Bronchial epithelial cell (primary cell): ENCODE results near the gene ST8SIA4. TPM values are rescaled to one million over a fixed set of nuclear protein-coding genes. Genes with fewer than 3 reads are reported as not detected.

ENCODE experiments used
- DNase-seq: peaks from one replicate; pipeline ENCODE4 v3.0.0-alpha.2; 2010; ENCODE audit warnings: low read depth
- FAIRE-seq: peaks from 2 replicates; lab custom pipeline; 2011; peaks lifted over from hg19 to GRCh38; lab: Jason Lieb, UNC
- H3K27me3 ChIP-seq: 2 replicates; pipeline ENCODE4 v1.5.1; 2011; ENCODE audit warnings: low read length; ENCODE audit not compliant: control insufficient read depth, insufficient read depth
- H3K36me3 ChIP-seq: 2 replicates; pipeline ENCODE4 v1.5.1; 2011; ENCODE audit warnings: low read length; ENCODE audit not compliant: control insufficient read depth, insufficient read depth
- H3K4me3 ChIP-seq: 2 replicates; pipeline ENCODE4 v1.5.1; 2011; ENCODE audit warnings: mild to moderate bottlenecking, low read depth, low read length, control low read depth
- total RNA-seq: library from RNA; depleted of rRNA; stranded (reverse); fragments of >200 nt; gene quantifications from 2 replicates; pipeline ENCODE4 v1.2.1, GENCODE V29; 2014
- TF ChIP-seq, protein P1 (sequence below): IDR thresholded peaks from 2 replicates; pipeline ENCODE4 v1.5.1; 2011; ENCODE audit warnings: mild to moderate bottlenecking, moderate library complexity, low read length, control low read depth, inconsistent platforms; ENCODE audit not compliant: insufficient read depth, severe bottlenecking

ST8SIA4 gene
- total RNA-seq, 1 donor from 2014 or later = under 0.01 TPM

DNA sequence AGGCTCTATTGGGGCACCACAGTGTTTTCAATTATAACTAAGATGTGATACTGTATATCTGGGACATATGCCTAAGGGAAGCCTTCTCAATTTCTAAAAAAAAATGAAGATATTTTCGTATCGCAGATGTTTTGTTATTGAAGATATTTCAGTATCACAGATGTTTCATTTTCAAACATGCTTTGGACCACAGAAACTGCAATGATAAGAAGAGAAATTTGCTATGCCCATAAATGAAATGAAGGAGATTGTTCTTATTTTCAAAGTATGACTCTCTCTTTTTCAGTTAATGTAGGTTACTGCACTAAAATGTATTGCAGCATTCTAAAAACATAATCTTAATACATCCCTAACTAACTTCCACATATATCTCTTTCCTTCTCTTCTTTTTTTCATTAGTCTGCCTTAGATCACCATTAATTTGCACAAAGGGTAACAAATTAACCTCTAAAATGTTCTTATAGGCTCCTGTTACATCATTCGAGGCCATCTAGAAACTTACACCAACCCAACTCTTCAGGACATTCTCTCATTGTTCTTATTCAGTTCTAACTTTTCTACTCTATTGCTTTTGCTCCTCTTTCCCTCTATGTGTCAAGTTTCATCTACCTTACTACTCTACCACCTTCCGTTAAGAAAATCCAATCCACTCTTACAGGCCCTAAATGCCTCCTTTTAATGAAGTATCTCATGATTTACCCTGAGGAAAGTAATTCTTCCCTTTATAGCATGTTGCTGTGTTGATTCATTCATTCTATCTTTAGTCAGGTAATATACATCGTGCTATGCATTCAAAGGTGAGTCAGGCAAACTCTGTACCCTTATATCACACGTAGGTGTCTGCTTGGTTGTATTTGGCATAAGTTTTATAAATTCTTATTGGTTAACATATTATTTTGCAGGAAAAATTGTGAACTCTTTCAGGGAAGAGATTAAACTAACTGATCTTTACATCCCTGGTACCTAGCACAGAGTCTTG, 70.5 kb downstream of the ST8SIA4 start:
- FAIRE-seq (no peak), DNase-seq (peak; percentile 8)
- H3K4me3 ChIP-seq = no peak overlapping the region
- TF ChIP-seq, protein P1, sequence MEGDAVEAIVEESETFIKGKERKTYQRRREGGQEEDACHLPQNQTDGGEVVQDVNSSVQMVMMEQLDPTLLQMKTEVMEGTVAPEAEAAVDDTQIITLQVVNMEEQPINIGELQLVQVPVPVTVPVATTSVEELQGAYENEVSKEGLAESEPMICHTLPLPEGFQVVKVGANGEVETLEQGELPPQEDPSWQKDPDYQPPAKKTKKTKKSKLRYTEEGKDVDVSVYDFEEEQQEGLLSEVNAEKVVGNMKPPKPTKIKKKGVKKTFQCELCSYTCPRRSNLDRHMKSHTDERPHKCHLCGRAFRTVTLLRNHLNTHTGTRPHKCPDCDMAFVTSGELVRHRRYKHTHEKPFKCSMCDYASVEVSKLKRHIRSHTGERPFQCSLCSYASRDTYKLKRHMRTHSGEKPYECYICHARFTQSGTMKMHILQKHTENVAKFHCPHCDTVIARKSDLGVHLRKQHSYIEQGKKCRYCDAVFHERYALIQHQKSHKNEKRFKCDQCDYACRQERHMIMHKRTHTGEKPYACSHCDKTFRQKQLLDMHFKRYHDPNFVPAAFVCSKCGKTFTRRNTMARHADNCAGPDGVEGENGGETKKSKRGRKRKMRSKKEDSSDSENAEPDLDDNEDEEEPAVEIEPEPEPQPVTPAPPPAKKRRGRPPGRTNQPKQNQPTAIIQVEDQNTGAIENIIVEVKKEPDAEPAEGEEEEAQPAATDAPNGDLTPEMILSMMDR = no peak
- no peaks in the 10 kb centered on the region for H3K27me3 ChIP-seq
- no peaks in the 10 kb centered on the region for H3K36me3 ChIP-seq

DNA sequence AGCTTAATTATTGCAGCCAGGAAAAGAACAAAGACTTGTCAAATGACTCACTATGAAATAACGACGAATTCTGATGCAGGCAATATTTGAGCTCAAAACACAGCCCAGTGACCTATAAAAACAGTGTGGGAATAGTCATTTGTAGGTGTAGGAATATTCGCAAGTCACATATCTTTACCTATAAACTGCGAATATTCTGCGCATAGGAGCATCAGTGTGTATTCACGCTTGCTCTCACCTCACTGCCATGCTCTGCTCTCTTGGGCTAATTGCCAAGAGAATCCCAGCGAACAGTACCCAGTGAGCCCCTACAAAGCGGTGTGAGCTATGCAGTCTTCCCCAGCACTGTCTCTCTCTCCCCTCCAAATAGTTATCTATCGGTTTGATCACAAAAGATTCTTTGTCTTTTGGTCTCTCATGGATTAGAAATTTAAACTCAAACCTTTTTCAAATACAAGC, 74.2 kb downstream of the ST8SIA4 start:
- DNase-seq = no peak
- no peak overlapping the region for H3K4me3 ChIP-seq
- no peak for FAIRE-seq

DNA sequence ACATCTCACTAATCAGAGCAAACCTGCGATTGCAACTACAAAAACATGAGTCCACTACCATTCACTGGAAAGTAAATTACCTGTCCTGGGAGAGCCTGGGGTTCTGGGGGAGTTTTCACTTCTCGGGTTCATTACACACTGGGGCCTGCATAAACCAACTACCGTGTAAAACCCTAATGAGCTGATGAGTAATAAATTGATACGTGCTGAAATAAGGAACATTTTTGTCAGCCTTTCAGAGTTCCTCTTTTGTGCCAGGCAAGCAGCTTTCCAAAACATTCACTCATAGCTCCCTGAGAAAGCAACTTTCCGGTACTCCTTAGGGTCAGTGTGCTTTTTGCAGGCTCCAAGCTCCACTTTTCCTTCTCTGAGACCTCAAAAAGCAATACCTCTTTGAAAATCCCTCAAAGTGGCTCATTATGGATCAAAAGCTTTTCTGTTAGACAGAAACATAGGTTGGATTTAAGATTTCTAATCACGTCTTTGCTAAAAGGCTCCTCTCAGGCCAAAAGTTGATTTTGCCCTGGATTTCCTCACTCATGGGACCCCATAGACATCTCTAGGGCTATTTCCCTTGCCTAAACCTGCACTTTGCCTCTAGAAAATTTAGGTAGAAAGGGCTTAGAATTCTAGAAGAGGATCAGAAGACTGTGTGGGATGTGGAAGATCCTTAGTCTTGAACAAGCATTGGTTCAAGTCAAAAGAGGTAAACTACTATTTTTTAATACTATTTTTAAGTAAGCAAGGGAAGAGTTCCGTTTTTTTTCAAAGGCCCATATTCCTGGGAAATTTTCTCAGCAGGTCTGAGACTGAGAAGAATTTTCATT, 74.8 kb downstream of the ST8SIA4 start:
- H3K36me3 ChIP-seq = no peaks in the 10 kb centered on the region
- FAIRE-seq (no peak), DNase-seq (no peak)
- H3K27me3 ChIP-seq = no peaks in the 10 kb centered on the region
- no peak overlapping the region for H3K4me3 ChIP-seq
- TF ChIP-seq, protein P1 = no peak

More for the DNA sequence above, 74.2 kb downstream of the ST8SIA4 start:
- TF ChIP-seq, protein P1 = no peak
- no peaks in the 10 kb centered on the region for H3K27me3 ChIP-seq
- H3K36me3 ChIP-seq = no peaks in the 10 kb centered on the region

DNA sequence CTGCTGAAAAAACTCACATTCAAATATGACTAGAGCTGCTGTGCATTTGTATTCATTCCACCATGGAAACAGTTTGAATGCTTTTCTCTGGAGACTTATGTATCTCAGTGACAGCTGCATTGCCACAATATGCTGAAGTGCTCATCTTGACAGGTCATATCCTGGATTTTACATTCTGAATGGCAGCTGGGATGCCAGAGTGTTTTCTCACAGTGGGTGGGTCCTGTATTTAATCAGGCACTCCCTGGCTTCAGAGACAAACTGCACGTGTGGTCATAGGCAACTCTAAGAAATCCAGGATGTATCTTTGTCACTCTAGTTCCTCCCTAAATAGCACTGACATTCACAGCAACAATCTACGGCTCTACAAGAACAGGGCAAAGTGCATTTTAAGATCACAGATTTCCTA, 75.6 kb downstream of the ST8SIA4 start:
- H3K4me3 ChIP-seq = no peak overlapping the region
- FAIRE-seq = no peak
- peak; percentile 59 for DNase-seq

DNA sequence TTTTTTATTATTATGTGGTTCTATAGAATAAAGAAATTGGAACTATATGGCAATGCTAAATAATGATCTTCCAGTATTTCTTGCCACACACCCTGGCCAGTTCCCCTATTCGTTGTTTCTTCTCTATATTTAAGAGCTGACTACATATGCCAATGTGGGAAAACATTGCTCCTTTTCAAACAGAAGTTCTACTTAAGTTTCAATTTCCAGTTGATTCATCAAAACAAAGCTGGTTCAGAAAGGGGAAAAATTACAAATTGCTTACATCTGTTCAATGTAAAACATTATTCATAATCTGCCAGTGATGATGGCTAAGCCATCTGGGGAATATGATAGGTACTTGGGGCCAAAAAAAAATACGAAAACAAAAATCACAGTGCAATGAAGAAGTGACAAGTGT, 76.9 kb downstream of the ST8SIA4 start:
- no peak overlapping the region for H3K4me3 ChIP-seq
- no peaks in the 10 kb centered on the region for H3K27me3 ChIP-seq
- FAIRE-seq = no peak
- DNase-seq = no peak
- H3K36me3 ChIP-seq = no peaks in the 10 kb centered on the region
- TF ChIP-seq, protein P1 = no peak

More for the DNA sequence above, 75.6 kb downstream of the ST8SIA4 start:
- Histone ChIP-seq H3K36me3 (no peaks in the 10 kb centered on the region), H3K27me3 (no peaks in the 10 kb centered on the region)
- TF ChIP-seq, protein P1 = no peak
